ENCODE data around the gene MED13L.

GRCh38 chr12:116179384-116179783, 98.1 kb downstream of the MED13L start:
- TF ChIP-seq EZH2 (IDR thresholded peaks at IDR 0.05; ENCODE audit: insufficient read depth, poor library complexity, severe bottlenecking) (no peak), EZH2phosphoT487 (IDR thresholded peaks at IDR 0.05; ENCODE audit: insufficient read depth, low read depth) (no peak)
